Sciatic nerve (tissue), 2 donors: Measurements from ENCODE around the gene DACT1. TPM values are rescaled to one million over a fixed set of nuclear protein-coding genes. Genes with fewer than 3 reads are reported as not detected.
A peak's percentile ranks its signal among the peaks of the same experiment; 100 is the strongest.
"Not testable (repeated sequence)": the region's sequence is repeated elsewhere in the genome, so short reads cannot be mapped to it uniquely, and the experiment has no call there.

Experiments used
- ATAC-seq: fragments of 200-7000 bp; cut with Tn5 transposase; one replicate; pipeline ENCODE4 v1.9.1; 2020; ENCODE audit warnings: mild to moderate bottlenecking, moderate library complexity
- DNase-seq: peaks from one replicate; pipeline ENCODE4 v3.0.0-alpha.2; 2020; ENCODE audit warnings: low spot score
- intact Hi-C: fragments of 100-400 bp; cut with DNase I; formaldehyde crosslinking; loops from one replicate; pipeline ENCODE4 v1.14.2; 2022
- total RNA-seq: library from RNA; stranded (reverse); fragmentation: NEBNext Ultra II Directional; extraction: Animal tissue kit (Norgen Biotek cat#: 25700); gene quantifications from one replicate; pipeline ENCODE4 v1.2.1, GENCODE V29; 2021
- donor health status: DM: no; HTN: no; CAD: no.
- donor health status: DM: no; HTN: no; CAD: no.

Gene DACT1
- 115 TPM for total RNA-seq

GRCh38 chr14:58637391-58638230, at the start of gene DACT1:
Gene DACT1, plus strand, starts transcription at chr14:58637962. Its CDS starts 241 bp downstream, at chr14:58638203.
- ATAC-seq (peak; percentile 83), DNase-seq (peak; percentile 86)
- intact Hi-C loops, result loop anchor here (10.0 kb wide), 1 partner anchor 417 kb away; no protein-coding TSS in a partner anchor

- intact Hi-C loops, ATAC-seq: not testable (repeated sequence)
These were observed 49.4 kb upstream of the DACT1 start for GRCh38 chr14:58588321-58588720.

GRCh38 chr14:58593977-58594376, 43.8 kb upstream of the DACT1 start:
- ATAC-seq (no peak), DNase-seq (no peak)
- intact Hi-C loops, result no loop called here

More at GRCh38 chr14:58588321-58588720, 49.4 kb upstream of the DACT1 start:
- not testable (repeated sequence) for DNase-seq

GRCh38 chr14:58597041-58597440, 40.7 kb upstream of the DACT1 start:
- ATAC-seq (no peak), DNase-seq (no peak)
- intact Hi-C loops, result no loop called here

- intact Hi-C loops, result no loop called here
- DNase-seq, result no peak
These were observed 39.5 kb upstream of the DACT1 start for GRCh38 chr14:58598028-58598803.

GRCh38 chr14:58598804-58599525, 38.8 kb upstream of the DACT1 start:
- ATAC-seq (no peak), DNase-seq (no peak)
- intact Hi-C loops, result no loop called here

More at GRCh38 chr14:58598028-58598803, 39.5 kb upstream of the DACT1 start:
- no peak for ATAC-seq

GRCh38 chr14:58599707-58600106, 38.1 kb upstream of the DACT1 start:
- no peak for DNase-seq
- intact Hi-C loops, result no loop called here
- no peak for ATAC-seq

- DNase-seq, result no peak
- intact Hi-C loops, result no loop called here
- no peak for ATAC-seq
These were observed 32.3 kb upstream of the DACT1 start for GRCh38 chr14:58605465-58605864.

- DNase-seq, result no peak
- no peak for ATAC-seq
- intact Hi-C loops, result no loop called here
These were observed 30.4 kb upstream of the DACT1 start for GRCh38 chr14:58607131-58607951.

- intact Hi-C loops, result no loop called here
These were observed 29.8 kb upstream of the DACT1 start for GRCh38 chr14:58607952-58608317.

GRCh38 chr14:58617619-58618018, 20.1 kb upstream of the DACT1 start:
- intact Hi-C loops, result no loop called here
- no peak for DNase-seq
- peak; percentile 62 for ATAC-seq

More at GRCh38 chr14:58607952-58608317, 29.8 kb upstream of the DACT1 start:
- no peak for DNase-seq
- no peak for ATAC-seq

- intact Hi-C loops, result no loop called here
- DNase-seq (no peak), ATAC-seq (no peak)
These were observed 17.8 kb upstream of the DACT1 start for GRCh38 chr14:58620011-58620410.

- DNase-seq (no peak), ATAC-seq (no peak)
- intact Hi-C loops, result no loop called here
These were observed 12.3 kb upstream of the DACT1 start for GRCh38 chr14:58625438-58625837.

GRCh38 chr14:58626431-58626831, 11.3 kb upstream of the DACT1 start:
- intact Hi-C loops, result no loop called here
- DNase-seq (no peak), ATAC-seq (peak; percentile 30)

GRCh38 chr14:58628406-58628805, 9.4 kb upstream of the DACT1 start:
- intact Hi-C loops, result no loop called here
- DNase-seq, result no peak
- no peak for ATAC-seq

GRCh38 chr14:58629281-58629680, 8.5 kb upstream of the DACT1 start:
- no peak for DNase-seq
- ATAC-seq, result no peak
- intact Hi-C loops, result no loop called here

- intact Hi-C loops, result loop anchor here (10.0 kb wide), 1 partner anchor 423 kb away; no protein-coding TSS in a partner anchor
- DNase-seq (no peak), ATAC-seq (no peak)
These were observed 6.0 kb upstream of the DACT1 start for GRCh38 chr14:58631732-58632131.

GRCh38 chr14:58633831-58634230, 3.9 kb upstream of the DACT1 start:
- intact Hi-C loops, result loop anchor here (10.0 kb wide), 1 partner anchor 421 kb away; no protein-coding TSS in a partner anchor
- ATAC-seq (no peak), DNase-seq (no peak)
